GM13976 (cell line): ENCODE data around the gene HEMK1.

Source experiments
- DNase-seq: peaks from one replicate; pipeline ENCODE4 v3.0.0; 2012; ENCODE audit warnings: low spot score
- in situ Hi-C: fragments of 300-500 bp; cut with MboI; formaldehyde crosslinking; loops from one replicate; pipeline ENCODE4 v1.12.0; 2022; ENCODE audit warnings: low sequenced_read_pairs, mixed read lengths, inconsistent platforms; ENCODE audit not compliant: unreplicated experiment
- TF ChIP-seq, protein P1 (sequence below): IDR thresholded peaks from 2 replicates; pipeline ENCODE4 v1.5.1; 2012; ENCODE audit warnings: borderline replicate concordance, mild to moderate bottlenecking; ENCODE audit not compliant: insufficient read depth; ENCODE audit errors: extremely low read depth, missing control alignments, control extremely low read depth

The HEMK1 gene

DNA sequence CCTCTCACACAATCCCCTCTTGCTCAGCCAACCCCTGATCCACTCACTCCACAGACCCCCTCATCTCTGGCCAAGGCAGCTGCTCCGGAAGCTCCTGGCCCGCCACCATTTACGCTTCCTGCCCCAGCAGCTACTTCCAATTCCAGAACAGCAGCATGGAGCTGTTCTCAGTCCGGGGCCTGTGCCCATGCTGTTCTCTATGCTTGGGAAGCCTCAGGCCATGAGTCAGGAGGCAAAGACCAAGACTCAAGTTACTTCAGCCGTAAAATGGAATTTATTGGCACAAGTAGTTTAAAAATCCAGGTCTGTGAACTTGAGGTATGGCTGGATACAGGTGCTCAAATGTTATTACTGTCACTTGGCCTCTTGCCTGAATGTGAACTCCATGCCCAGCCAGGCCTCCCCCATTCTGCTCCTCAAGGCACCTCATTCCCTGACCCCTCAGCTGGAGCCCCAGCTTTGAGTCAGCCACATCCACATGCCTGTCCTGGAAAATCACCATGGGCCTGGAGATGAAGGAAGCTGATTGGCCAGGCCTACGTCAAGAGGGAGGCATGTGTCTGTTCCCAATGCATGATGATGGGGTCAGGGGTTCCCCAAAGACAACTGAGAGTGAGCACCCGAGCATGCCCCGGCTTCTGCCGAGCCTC, 34.5 kb upstream of the HEMK1 start:
- in situ Hi-C loops, result no loop called here
- TF ChIP-seq, protein P1, sequence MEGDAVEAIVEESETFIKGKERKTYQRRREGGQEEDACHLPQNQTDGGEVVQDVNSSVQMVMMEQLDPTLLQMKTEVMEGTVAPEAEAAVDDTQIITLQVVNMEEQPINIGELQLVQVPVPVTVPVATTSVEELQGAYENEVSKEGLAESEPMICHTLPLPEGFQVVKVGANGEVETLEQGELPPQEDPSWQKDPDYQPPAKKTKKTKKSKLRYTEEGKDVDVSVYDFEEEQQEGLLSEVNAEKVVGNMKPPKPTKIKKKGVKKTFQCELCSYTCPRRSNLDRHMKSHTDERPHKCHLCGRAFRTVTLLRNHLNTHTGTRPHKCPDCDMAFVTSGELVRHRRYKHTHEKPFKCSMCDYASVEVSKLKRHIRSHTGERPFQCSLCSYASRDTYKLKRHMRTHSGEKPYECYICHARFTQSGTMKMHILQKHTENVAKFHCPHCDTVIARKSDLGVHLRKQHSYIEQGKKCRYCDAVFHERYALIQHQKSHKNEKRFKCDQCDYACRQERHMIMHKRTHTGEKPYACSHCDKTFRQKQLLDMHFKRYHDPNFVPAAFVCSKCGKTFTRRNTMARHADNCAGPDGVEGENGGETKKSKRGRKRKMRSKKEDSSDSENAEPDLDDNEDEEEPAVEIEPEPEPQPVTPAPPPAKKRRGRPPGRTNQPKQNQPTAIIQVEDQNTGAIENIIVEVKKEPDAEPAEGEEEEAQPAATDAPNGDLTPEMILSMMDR, result no peak
- DNase-seq, result no peak

DNA sequence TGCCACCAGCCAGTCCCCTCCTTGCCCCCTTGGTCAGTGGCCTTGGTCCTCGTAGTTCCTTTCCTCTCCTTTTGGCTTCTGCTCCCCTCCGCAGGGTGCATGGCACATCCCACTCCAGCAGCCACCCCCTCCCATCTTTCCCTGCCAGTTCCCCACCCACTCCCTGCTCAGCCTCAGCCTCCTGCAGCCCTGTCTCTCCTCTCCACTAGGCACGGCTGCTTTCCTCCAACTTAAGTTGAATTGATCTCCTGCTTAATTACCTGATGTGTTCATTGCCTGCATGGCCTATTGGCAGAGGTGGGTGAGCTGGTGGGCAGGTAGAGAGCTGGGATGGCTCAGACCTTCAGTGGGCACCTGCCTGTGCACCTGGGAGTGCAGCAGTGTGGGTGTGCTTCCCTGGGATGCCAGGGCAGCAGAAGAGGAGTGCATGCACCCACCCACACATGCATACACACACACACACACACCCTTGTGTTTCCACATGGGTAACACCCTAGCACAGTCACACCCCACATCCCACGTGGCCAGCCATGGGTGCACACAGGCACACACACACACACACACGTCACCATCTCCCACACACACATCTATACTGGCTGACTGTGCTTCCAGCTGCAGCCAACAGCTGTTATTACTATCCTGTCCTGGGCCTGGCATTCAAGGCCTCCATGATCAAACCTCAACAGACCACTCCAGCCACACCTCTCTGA, 32.7 kb upstream of the HEMK1 start:
- in situ Hi-C loops, result no loop called here
- TF ChIP-seq, protein P1, result no peak

DNA sequence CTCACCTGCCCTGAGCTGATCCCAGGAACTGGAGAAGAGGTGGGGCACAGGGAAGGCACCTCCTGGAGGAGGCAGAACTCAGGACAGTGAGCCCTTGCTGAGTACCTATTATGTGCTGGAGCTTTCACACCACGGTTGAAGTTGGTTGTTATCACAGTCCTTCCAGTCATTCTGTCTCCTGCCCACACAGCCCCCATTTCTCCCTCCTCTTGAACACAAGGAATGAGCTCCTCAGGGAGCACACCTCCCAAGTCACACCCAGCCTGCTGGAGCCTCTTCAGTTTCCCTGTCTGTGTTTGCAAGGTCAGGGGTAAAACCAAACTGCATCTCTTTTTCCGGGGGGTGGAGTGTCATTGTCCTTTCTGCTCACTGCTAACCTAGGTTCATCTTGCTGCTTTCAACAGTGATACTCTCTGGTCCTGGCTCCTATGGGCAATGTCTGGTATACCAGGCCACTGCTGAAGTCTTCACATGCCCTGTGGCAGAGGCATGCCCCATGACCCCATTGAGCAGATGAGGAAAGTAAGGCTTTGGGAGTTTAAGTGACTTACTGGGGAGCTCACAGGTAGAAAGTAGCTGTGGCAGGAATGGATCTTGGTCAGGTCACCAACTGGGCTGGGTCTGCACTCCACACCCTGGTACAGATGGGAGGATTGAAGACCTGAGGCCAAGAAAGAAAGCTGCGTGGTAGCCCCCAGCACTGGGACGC, 31.7 kb upstream of the HEMK1 start:
- no peak for DNase-seq
- TF ChIP-seq, protein P1, result no peak
- in situ Hi-C loops, result no loop called here

More for the DNA sequence above, 32.7 kb upstream of the HEMK1 start:
- DNase-seq, result no peak

DNA sequence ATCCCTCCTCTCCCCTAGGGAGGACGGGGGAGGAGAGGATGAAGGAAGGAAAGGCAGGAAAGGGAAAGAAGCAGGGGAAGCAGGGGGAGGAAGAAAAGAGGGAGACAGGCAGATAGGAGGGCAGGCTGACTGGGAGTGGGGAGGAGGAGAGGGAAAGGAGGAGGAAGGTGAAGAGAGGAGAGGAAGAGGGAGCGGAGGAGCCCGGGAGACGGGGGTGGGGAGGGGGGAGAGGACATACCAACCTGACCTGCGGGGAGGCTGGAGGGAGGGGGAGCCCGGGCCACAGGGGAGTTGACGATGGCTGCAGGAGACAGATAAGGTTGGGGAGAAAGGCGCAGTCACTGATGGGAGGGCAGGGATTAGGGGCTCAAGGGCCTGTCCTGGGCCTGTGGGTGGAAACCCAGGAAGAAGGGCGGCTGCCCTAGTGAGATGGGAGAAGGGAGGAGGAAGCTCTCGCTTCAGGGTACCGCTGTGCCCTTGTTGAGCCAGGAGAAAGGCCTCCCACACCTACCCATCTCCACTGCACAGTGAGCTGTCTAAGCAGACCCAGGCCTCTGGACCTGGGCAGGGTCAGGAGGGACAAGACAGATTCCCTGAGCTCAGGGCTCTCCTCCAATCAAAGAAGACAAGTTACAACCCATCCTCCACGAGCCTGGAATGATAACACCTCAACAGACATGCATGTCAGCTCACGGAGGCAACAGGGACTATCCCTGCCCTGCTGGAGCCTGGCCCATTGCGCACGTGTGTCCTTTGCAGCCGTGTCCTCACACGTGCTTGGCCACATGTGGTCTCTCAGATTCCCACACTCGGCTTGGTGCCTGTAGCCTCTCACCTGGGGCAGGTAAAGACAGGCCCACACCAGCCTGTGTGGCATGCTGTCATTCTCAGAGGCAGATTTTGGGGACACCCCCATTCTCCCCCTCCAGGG, 29.7 kb upstream of the HEMK1 start:
- TF ChIP-seq, protein P1, result no peak
- DNase-seq, result no peak
- in situ Hi-C loops, result no loop called here

DNA sequence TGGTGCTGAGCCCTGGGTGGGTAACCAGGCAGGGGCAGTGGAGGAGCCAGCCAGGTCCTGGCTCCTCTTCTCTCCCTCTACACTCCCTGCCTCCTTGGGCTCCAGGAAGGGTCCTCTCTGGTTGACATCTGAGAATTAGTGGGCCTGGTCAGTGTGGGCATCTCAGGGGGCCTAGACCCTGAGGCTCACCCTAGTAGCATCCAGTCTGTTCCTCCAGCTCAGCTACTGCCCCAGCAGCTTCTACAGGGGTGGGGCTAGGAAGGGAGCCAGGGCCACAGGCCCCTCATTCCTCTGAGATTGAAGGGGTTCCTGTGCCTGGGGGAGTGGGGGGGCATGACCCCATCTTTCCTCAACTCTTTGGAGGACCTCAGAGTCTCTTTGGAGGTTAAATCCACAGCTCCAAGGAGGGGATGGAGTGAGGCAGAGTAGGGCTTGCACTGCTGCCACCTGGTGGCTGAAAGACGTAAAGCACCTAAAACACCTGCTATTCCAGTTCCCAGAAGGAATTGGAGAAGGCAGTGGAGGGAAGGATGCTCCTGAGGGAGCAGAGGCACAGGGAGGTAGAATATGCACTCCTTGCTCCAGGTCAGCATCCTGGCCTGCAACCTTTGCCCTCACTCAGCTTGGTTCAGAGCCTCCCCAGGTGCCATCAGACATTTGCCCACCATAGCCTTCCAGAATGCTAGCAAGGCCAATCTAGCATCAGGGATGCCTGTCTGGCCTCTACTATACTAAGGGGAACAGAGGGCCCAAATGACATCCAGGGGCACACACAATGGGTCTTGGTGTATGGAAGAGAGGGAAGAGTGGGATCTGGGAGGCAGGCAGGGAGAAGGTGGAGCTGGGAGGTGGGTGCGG, 26.9 kb upstream of the HEMK1 start:
- TF ChIP-seq, protein P1, result peak; percentile 86
- in situ Hi-C loops, result no loop called here
- peak; percentile 87 for DNase-seq
